Hematopoietic multipotent progenitor cell treated with erythropoietin and hydrocortisone succinate and interleukin-3 and kit ligand, for 6 days (in vitro differentiated cells): ENCODE results near the gene SLC1A4.
A peak's percentile ranks its signal among the peaks of the same experiment; 100 is the strongest.
"Not testable (repeated sequence)": the region's sequence is repeated elsewhere in the genome, so short reads cannot be mapped to it uniquely, and the experiment has no call there.

Experiments used
- DNase-seq: peaks from one replicate; pipeline ENCODE4 v3.0.0-alpha.2; 2015

SLC1A4 gene

DNA sequence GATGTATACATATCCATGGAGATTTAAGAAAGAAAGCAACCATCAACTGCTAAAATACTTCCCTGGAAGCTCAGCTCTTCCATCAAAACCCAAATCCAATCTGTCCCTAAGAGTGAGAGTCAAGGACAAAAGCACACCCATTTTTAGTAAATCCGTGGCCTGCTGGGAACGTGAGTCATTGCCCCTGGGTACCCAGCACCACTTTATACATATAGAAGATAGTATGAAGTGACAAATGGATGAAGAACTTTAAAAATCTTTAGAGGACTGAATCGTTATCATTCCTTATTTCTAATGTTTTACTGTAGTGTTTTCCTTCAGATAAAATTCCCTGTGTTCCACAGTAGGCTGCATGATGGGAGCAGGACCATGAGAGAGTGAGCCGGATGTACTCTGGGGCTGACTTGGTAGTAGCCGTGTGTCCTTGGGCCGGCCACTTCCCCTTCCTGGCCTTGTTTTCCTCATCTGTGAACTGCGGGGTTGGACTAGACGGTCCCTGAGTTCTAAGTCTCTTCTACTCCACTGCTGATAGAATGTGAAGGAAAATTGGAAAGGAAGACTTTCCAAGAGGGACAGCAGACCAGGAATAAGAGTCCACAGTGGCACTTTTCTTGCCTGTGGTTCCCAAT, 38.5 kb downstream of the SLC1A4 start:
- DNase-seq: no peak

DNA sequence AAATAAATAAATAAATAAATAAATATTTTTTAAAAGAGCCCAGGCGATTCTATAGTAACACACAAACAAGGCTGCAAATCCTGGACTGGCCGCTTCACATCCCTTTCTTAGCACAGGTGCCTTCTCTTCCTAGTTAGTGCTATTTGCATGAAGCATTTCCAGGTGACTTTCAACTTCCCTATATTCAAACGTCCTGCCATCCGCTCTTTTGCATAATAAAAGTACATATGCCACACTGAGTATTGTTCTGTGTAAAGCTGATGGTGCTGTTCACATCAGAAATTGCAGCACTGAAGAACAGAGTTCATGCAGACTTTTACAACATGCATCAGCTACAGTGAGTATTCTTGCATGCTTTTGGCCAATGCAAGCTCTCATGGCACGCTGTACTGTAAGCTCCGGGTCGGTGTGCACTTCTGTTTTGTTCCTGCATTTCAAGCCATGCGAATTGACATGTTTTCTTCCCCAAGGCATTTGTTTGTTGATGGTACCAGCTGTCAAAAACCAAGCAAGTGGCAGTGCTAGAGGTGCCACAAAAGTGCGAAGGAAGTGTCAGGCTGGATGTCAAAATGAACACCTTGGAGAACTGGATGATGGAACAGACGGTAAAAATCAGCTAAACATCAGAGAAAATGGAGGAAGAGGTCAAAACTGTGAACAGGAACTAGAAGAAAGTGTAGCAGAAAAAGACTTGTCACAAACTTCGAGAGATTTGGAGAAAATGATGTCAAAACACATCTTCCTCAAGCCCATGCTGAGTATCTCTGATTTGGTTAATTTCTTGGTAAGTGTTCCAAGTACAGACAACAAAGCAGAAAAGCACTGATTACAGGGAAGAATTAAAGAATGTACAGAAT, 41.5 kb downstream of the SLC1A4 start:
- DNase-seq: no peak

DNA sequence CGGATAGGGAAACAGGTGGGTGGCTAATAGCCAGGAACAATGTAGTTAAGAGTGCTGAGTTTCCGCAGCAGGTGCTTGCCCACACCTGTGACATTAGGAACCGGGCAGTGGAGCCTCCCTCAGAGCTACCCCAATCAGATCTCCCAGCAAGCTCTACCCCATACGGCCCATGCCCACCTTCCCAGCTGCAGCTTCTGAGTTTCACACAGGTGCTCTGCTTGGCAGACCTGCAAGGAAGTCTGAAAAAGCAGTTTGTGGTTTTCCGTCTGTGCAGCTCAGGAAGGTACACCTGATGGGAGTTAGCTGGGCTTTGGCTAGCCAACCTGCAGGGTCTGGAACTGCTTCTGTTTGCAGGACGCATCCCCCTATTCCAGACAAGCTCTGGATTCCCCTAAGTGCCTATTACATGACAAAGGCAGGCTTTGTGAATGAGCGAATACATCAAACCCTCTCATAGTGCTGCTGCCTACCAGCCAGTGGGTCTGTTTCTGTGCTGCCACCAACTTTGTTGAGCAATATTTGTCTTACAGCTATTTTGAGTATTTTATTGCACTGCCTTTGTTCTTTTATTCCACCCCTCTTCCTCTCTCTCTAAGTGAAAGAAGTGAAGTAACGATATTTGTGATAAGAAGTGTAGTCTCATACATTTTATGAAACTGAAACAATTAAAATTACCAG, 42.3 kb downstream of the SLC1A4 start:
- peak; percentile 35 for DNase-seq

DNA sequence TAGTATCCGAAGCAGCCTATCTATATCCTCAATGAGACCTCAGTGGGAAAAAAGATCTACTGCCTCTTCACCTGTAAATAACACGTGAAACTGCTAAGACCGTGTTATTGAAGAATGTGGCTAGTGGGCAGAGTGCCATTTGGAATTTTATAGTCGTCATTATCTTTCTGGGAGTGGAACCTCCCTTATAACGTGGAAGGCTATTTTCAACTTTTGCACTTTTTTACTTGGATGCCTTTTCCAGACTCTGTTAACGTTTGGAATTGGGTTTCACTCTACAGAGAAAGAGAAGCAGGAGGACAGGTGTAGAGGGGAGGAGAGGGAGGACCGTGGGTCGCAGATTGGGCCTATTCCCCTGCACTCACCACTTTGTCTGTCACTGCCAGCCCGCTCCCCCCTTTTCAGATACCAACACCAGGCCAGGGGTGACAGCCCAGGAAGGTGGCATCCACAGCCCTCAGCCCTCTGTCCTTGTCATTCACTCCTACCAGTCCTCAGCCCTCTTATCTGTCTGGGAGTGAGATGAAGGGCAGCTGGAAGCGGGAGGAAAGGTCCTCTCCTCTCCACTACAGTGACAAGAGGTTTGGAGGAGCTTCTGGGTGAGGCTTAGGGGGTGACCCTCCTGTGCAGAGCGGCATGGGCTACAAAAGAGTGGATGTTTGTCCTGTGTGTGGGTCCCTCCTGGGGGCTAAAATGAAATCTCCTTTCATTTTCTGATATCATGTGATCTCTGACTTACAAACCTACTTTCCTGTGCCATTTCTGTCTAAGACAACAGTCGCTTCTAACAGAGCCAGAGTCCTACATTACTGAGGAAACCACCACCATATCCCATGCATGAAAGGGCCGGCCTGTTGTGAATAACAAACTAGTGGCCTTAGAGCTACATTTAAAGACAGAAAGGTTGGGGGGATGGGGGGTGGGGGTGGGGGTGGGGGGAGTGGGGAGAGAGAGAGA, 43.1 kb downstream of the SLC1A4 start:
- DNase-seq: no peak

DNA sequence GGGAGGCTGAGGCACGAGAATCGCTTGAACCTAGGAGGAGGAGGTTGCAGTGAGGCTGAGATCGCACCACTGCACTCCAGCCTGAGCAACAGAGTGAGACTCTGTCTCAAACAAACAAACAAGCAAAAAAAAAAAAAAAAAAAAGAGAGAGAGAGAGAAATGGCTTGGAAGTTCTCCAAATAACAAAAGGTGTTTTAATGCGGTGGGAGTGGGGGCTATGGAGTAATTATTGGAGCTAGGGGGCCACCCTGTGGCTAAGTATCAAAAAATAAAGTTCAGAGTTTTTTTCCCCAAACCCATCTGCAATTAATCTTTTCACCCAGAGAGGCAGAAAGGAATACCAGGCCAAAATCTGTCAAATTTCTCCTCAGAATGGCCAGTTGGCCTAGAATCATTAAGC, 44.0 kb downstream of the SLC1A4 start:
- DNase-seq: peak; percentile 80

DNA sequence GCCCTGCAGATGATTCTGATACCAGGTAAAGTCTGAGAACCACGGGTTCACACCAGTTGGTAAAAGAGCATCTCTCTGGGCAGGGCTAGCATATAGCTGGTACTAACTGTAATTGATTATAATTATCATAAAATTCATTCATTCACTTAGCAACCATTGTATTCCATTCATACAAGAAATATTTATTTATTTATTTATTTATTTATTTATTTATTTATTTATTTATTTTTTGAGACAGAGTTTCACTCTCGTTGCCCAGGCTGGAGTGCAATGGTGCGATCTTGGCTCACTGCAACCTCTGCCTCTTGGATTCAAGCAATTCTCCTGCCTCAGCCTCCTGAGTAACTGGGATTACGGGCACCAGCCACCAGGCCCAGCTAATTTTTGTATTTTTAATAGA, 44.5 kb downstream of the SLC1A4 start:
- DNase-seq: not testable (repeated sequence)

DNA sequence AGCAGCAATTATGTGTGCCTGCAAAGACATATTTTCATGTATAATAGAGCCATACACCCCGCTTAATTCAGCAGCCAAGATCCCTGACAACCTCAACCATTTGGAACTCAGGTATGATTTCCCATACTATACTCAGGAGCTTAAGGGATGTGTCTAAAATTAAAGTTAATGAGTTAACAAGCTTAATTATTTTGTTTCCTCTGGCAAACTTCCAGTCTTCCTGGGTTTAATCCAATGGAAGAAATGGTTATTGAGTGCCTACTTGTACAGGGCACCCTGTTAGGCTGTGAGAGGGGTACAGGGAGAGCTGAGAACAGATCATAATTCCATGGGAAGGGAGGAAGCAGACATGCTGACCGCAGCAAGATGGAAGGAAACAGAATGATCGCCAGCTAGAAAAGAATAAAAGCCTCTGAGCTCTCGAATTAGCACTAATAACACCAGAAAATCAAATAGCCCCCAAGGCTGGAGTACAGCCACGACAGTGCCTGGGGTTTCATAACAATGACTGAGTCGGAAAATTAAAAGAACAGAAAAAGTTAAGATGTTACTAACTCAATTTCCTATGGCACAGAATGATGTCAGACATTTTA, 46.2 kb downstream of the SLC1A4 start:
- DNase-seq: no peak

DNA sequence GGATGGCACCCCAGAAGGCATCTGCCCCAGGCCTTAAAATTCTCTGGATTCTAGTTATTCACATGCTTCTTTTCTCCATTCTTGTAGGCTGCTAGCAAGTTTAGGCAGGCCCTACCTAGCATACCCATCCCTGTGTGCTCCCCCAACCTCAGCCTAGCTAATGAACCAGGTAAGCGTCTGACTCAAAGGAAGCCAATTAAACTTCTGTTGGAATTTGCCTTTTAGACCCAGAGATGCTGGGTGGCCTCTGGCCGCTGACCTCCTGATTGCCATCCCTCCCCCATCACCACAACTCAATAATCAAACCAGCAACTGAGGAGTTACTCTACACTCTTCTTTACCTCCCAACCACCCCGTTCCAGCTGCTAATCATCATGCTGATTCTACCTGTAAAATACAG, 48.0 kb downstream of the SLC1A4 start:
- no peak for DNase-seq

DNA sequence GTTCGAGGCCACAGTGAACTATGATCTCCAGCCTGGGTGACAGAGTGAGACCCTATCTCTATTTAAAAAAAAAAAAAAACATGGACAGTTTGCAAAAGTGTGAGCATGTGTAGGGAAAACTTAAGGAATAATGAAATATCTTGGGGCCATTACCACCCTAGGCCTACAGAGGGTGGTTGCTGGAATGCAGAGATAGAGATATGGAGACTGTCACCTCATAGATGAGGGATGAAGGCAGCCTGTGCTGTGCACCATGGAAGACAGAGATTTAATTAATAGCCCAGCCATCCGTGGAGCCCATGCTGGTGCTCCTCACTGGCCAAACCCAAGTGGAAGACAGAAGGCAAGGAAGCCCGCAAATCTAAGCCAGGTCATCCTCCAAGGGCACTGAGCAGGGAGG, 50.4 kb downstream of the SLC1A4 start:
- no peak for DNase-seq

DNA sequence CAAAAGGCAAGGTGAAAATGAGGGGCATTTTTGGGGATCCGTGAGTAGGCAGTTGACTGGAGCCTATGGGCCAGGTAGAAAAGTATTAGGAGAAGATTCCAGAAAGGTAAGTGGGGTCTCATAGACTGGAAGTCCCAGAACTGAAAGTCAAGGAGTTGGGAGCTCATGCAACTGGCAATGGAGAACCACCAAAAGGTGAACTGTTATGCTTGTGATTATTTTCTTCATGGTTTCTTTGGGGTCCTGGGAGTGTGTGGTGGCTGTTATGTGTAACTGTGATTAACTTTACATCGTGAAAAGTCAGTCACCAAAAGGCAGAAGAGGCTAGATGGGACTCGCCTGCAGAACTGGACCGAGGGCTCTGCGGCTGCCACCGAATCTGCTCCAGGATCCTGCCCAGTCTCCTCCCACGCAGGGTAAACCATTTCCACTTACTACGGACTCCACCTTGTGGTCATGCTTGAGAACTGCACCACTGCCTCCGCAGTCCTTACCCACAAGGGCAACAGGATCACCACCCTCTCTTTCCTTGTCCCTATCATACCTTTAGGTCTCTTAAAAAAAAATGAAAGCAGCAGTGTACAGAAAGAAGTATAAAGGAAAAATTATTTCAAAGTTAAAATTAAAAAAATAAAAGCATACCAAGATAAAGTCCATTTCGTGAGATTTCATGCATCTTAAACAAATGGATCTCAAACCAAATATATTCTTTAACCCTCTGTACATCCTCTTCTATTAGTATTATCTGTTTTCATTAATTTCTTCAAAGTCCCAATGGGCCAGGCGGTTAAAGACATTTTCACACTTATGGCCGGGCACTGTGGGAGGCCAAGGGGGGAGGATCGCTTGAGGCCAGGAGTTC, 51.4 kb downstream of the SLC1A4 start:
- DNase-seq: peak; percentile 91

DNA sequence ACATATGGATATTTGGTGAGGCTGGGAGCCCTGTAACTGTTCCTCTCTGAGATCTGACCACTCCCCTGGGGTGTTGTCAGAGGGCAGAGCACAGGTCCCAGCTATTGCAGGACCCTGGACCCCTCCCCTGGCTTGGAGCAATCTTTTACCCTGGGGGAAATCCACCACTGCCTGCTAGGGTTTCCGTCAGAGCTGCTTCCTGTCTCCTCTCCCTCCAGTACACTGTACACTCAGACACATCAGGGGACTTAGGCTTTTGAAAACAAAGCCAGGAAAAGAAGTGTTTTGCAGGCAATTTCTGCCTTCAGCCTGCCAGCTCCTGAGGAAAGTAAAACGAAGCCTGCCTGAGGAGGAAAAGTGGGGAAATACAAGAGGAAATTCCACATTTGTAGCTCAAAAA, 53.8 kb downstream of the SLC1A4 start:
- DNase-seq: no peak

DNA sequence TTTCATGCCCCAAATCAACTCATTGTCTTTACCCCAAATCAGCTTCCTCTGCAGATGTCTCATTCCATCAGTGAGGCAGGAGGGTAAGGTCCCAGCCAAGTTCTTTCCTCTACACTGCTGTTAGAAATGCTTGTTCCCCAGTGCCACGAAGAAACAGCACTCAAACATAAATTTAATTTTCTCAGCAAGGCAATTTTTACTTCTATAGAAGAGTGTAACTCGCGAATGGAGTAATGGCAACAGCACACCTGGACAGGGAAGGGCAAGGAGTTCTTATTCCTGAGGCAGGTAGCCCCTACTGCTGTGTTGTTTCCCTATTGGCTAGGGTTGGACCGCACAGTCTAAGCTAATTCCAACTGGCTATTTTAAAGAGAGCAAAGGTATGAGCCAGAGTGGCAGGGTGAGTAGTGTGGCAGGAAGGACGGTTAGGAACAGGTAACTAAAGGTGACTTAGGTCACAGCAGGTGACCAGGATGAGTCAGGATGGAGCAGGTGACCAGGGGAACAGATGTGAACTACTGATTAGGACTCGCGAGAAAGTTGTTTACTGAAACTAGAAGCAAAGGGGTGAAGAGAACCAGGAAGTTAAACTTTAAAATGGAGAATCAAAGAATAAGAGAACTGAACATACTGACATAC, 55.0 kb downstream of the SLC1A4 start:
- no peak for DNase-seq

DNA sequence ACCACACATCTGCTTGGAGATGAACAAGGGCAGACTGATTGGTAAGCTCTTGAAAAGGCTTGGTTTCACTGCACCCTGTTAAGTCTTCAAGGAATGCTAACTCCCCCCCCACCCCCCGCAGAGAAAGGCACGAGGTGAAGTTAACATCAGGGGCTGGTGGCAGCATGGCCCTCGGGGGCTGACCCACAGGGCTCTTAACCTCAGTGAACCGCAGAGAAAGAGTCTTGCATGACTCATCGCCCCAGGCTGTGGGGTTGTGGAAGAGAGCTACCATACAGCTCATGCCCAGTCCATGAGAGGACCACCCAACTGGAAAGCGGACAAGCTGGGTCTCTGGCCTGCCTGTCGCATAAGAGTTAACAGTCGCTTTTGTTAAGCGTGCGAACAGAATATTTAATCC, 56.5 kb downstream of the SLC1A4 start:
- no peak for DNase-seq

DNA sequence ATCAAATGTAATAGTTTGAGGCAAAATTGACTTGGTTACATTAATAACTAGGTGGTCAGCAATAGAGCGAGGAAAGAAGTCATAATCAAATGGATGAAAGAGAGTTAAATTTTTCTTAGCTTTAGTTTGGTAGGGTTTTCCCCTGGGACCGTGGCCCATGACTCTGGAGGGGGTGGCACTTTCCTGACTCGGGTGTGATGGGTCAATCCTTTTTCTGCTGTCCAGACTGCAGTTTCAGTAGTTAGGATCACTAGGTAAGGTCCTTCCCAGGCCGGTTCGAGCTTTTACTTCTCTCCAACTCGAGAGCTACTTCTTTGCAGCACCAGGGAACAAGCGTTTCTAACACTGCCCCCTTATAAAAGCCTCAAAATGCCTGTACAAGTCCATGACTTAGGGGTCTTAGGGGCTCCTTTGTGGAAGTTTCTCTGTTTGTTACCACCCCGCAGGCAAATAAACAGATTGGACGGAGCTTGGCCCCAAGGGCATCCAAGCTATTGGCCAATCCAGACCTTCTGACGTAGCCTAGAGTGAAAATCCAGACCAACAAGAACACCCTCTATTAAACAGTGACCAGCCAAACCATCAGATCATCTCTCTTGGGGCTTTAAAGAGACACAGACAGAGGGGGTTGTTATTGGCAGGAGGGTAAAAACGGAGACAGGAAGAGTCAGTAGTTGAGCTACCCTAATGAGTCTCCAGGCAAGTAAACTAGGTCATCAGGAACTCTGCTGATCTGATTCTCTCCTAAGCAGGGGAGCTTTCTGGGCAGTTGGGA, 57.6 kb downstream of the SLC1A4 start:
- no peak for DNase-seq

DNA sequence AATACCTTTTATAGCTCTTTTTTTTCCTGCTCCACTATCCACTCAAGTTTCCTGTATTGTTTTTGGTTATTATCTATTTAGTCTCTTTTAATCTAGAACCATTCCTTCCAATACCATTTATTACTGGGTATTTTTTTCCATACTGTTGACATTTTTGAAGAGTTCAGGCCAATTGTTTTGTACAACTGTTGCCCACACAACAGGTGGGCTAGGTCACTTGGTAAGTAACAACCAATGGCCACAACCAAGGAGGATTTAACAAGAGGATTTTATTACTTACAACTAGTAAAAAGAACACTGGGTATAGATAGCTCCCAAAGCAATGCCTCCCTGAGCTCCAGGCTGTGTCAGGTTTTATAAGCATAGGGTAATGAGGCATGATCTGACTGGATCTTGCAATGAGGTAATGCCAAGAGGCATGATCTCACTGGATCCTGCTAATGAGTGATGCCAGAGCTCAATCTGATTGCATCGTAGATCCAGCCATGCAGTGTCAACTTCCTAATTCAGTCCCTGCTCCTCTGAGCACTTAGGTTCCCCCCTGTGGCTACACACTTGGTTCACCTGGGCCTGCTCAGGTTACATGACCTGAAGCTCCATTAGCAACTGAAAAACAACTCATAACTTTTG, 59.9 kb downstream of the SLC1A4 start:
- DNase-seq: no peak

DNA sequence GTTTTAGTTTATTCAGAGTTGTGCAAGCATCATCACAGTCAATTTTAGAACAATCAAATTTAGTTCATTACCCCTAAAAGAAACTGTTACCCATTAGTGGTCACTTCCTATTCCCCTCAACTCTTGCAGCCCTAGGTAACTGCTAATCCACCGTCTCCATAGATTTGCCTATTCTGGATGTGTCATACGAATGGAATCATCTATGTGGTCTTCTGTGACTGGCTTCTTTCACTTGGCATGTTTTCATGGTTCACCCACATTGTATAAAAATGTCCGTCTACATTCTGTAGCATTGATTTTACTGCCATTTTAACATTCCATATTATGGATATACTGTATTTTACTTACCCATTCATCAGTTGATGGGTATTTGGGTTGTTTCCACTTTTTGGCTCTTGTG, 61.7 kb downstream of the SLC1A4 start:
- no peak for DNase-seq

DNA sequence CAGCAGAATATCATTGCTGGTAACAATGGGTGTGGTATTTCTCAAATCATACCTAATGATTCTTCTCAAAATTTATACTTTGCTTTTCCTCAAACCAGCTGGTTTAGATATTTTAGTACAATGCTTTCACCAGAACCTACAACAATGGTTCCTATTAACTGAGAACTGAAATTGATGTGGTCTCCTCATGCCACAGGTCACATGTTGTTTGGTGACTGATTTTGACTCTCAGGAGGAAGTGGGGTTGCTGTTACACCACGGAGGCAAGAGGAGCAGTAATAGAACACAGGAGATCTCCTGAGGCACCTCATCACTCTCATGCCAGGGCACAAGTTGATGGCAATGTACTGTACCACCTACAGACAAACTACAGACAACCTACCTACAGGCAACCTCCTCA, 64.0 kb downstream of the SLC1A4 start:
- peak; percentile 60 for DNase-seq

DNA sequence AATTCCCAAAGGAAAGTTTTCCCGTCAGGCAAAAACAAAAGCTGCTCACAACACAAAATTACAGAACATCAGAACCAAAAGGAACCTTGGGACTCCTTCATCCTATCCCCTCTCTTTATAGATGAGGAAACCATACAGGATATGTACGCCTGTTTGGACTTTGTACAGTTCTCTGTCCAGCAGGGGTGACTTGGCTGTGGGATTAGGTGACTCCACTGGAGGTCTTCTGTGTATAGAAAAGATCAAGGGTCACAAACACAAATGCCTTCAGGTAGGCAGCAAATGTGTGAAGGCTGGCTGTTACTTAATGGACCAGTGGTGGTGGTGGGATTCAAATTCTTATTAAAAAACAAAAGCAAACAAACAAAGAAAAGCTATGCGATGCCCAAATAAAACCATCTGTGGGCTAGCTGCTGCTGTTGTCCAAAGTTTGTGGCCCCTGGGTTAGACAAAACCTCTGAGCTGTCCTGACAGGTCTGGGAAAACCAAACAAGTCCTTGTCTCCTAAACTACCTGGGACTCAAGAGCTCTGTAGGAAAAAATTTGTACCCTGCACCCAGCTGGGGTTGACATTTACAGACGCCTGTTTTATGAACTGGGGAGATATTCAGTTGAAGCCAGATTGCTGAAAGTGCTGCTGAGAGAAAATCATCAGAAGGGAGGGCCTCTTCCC, 65.7 kb downstream of the SLC1A4 start:
- DNase-seq: no peak
